HL-60/S4 treated with retinoic acid at 250 ng/mL for 4 days and 3 days (cell line): ENCODE measurements around the gene PRKAG1.

Source experiments
- in situ Hi-C: fragments of 300-500 bp; cut with MboI; formaldehyde crosslinking; loops from 2 replicates; pipeline ENCODE4 v1.7.0; 2022; ENCODE audit warnings: low sequenced_read_pairs

PRKAG1 gene

DNA sequence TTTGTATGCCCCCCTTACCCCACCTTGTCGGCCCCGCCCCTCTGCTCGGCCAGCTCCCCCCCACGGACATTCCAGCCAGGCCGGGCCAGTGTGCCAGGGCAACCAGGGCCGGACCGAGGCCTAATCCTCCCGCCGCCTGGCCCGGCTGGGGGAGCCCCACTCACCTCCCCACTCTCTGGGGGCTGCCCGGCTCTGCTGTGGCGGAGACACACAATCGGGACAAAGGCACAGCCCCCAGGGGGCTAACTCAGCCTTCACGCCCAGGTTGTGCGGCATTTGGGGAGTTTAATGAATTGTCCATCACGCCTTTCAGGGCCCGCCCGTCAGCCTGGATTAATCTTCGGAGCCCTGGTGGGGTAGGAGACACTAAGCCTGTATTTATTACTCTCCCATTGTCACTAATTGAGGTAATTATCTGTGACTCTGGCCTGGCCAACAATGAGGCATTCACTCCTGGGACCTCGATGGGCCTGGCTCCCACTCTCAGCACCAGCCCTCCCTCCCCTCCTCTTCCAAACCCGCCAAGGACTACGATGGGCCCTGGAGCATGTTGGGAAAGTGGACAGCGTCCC is 31.8 kb downstream of the PRKAG1 start:
- in situ Hi-C loops, result no loop called here

GRCh38 chr12:48985901-48986300 is 32.7 kb downstream of the PRKAG1 start:
- in situ Hi-C loops, result no loop called here

DNA sequence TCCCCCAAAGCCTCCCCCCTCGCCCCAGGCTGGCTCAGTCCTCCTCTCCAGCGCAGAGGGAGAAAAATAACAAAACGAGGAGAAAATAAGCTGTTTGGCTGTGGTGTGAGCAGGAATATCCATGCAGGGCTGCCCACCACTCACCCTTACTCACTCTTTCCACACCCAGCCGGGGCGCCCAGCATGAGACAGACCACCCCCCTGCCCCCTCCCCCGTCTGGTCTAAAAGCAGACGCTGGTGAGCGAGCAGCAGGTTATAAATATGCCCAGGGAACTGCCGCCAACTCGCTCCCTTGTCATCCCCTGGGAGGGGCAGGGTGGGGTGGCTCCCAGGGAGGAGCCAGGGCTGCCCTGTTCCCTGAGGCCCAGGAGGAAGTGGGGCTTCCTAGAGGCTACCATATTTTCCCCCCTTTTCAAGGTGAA is 33.1 kb downstream of the PRKAG1 start:
- in situ Hi-C loops, result no loop called here

DNA sequence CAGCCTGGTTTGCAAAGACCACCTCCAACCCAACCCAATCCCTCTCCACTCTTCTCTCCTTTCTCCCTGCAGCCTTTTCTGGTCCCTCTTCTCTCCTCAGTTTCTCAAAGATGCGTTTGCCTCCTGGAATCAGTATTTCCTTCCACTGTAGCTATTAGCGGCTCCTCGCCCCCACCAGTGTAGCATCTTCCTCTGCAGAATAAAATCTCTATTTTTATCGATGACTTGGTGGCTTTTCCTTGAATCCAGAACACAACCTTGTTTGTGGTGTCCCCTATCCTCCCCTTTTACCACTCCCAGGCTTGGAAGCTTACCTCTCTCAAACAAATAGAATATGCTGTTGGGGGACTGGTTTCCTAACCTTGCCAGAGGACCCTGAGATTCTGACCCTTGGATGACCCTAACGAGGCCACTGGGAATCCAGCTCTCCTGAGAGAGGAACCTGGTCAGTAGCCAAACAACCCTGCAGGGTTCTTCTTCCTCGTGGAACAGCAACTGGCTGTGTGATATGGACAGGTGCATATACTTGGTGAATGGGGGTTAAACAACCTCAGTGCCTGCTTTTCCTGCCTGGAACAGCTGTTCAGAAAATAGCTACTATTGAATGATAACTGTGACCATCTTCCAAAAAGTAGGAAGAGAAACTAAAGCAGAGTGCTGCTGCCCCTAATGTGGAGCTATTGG is 36.0 kb downstream of the PRKAG1 start:
- in situ Hi-C loops, result no loop called here

DNA sequence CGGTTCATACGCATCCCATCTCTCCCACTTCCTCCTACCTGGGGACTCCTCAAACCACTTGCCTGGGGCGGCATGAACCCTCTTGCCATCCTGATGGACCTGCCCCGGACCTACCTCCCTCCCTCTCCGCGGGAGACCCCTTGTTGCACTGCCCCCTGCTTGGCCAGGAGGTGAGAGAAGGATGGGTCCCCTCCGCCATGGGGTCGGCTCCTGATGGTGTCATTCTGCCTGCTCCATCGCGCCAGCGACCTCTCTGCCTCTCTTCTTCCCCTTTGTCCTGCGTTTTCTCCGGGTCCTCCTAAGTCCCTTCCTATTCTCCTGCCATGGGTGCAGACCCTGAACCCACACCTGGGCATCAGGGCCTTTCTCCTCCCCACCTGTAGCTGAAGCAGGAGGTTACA is 36.8 kb downstream of the PRKAG1 start:
- in situ Hi-C loops, result no loop called here

DNA sequence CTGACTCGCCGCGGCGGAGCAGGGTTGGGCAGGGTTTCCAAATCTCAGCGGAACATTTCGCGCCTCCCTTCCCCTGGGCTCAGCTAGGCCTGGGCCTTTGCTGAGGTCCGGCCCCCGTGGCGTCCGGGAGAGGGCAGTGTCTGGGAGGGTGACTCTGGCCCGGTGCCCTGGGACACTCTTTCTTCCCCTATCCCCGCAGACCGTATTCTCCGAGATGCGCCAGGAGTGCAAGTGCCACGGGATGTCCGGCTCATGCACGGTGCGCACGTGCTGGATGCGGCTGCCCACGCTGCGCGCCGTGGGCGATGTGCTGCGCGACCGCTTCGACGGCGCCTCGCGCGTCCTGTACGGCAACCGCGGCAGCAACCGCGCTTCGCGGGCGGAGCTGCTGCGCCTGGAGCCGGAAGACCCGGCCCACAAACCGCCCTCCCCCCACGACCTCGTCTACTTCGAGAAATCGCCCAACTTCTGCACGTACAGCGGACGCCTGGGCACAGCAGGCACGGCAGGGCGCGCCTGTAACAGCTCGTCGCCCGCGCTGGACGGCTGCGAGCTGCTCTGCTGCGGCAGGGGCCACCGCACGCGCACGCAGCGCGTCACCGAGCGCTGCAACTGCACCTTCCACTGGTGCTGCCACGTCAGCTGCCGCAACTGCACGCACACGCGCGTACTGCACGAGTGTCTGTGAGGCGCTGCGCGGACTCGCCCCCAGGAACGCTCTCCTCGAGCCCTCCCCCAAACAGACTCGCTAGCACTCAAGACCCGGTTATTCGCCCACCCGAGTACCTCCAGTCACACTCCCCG is 37.4 kb downstream of the PRKAG1 start:
- in situ Hi-C loops, result no loop called here

- in situ Hi-C loops, result no loop called here
Measured at GRCh38 chr12:48980389-48980952, 38.1 kb downstream of the PRKAG1 start.

- in situ Hi-C loops, result no loop called here
Measured at GRCh38 chr12:48979602-48980388, 38.8 kb downstream of the PRKAG1 start.

DNA sequence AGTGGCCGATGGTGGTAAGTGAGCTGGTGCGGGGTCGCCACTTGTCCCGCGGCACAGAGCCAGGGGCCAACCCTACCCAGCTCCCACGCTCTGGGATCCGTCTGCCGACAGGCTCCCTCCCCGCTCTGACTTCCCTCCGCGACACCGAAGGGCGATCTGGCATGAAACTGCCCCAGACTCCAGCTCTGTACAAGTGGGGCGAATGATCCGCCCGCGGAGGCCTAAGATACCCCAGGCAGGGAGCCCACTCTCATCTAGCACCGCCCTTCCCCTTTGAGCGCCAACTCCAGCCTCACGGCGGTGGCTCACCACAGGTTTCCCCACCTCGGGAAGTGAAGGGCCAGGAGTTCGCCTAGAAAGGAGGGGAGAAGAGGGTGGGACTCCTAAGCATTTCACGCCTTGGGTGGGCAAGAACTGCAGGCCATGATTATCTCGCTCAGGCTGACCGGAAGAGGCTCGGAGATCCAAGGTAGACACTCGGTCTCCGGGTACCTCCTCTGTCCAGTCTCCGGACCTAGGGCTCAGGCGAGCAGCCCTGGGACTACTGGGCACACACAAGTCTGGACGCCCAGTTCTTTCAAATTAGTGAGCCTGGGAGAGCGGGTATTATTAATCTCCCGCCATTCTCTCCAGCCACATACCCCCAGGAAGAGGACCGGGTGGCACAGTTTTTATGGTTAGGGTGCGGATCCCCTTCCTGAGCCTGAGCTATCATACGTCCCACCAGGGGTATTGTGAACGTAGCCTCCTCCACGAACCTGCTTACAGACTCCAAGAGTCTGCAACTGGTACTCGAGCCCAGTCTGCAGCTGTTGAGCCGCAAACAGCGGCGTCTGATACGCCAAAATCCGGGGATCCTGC is 39.6 kb downstream of the PRKAG1 start:
- in situ Hi-C loops, result no loop called here

- in situ Hi-C loops, result no loop called here
Measured at GRCh38 chr12:48978291-48978740, 40.3 kb downstream of the PRKAG1 start, which contains the start of gene WNT1. WNT1 (plus strand) TSS chr12:48978322; CDS start chr12:48978651, 329 bp downstream.

- in situ Hi-C loops, result no loop called here
Measured at GRCh38 chr12:48977290-48978281, 41.0 kb downstream of the PRKAG1 start.

DNA sequence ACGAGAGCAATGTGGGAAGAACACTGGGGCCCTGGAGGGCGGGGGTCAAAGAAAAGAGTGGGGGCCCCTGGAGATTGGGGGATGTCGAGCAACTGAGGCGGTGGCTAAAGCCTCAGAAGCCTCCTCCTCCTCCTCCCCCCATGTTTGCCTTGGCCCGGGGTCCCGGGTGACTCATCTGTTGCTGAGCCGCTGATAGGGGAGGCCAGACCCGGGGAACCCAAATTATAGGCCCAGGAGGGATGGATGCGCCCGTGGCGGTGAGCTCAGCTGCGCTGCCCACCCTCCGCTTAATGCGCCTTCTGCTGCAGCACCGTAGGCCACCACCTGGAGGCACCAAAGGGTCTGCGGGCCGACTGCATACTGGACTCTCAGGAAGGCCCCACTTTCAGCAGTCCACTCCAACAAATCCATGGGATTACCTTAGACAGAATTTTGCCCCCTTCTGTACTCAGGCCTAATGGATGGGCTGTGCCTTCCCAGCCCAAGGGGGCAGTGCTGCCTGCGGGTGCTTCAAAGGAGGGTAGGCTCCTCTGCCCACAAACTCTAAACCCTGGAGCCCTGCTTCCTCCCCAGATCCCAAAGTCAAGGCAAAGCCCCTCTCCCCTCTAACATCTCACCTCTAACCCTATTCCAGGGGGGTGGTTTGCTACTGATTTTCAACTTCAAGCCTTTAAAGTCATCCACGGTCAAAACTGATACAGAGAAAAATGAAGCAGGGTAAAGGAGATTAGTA is 44.5 kb downstream of the PRKAG1 start:
- in situ Hi-C loops, result no loop called here

DNA sequence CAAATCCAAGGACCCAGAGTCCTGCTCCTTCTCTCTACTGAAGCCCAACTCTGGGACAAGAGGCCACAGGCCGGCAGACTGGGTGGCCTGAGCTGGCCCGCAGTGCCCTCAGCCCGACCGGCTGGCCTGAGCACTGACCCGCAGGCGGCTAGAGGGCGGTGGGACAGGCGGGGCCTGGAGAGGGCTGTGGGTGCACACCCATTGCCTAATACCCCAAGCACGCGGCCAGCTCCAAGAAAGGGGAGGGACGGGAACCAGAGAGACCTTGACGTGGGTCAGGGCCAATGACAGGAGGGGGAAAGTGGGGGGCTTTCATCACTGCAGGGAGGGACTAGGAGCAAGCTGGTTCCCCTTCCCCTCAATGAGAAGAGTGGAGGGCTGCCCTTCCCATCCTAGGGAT is 45.0 kb downstream of the PRKAG1 start:
- in situ Hi-C loops, result no loop called here

GRCh38 chr12:48972952-48973483 is 45.6 kb downstream of the PRKAG1 start:
- in situ Hi-C loops, result no loop called here

GRCh38 chr12:48972213-48972951 is 46.2 kb downstream of the PRKAG1 start:
- in situ Hi-C loops, result no loop called here

DNA sequence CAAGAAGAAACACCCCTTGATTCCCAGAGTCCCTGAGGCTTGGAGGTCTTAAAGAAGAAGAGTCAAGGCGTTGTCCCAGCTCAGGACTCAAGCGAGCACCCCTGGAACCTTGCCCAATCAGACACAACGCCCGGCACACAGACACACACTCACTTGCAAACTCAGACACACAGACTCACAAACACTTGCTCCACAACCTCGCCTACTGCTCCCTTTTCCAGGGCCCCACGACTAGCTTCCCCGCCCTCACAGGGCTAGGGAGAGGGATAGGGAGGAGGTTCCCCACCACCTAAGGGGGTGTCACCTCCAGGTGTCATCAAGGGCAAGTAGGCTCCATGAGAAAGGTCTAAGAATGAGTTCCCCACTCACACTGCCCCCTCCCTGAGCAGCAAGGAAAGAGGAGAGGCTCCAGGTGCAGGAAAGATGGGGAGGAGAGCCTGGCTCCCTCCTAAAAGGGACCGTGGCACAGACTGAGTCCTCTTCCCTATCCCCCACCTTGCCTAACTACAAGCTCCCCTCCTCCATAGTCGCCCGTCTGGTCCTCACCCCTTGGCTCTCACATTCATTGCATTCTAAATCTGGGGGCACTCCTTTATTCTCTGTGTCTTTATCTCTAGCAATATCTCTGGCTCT is 47.8 kb downstream of the PRKAG1 start:
- in situ Hi-C loops, result no loop called here
